Omental fat pad (tissue), 4 donors: ENCODE data around the gene RUNX3. TPM values are rescaled to one million over a fixed set of nuclear protein-coding genes. Genes with fewer than 3 reads are reported as not detected.

Experiments used
- ATAC-seq: fragments of 150-250 bp; one replicate; pipeline ENCODE4 v1.9.1; 2016; ENCODE audit warnings: mild to moderate bottlenecking, moderate library complexity; ENCODE audit not compliant: low FRiP score
- DNase-seq: peaks from one replicate; pipeline ENCODE4 v3.0.0-alpha.2; 2019; ENCODE audit warnings: low spot score
- CTCF ChIP-seq, 3 donors: fragments of 450-650 bp; IDR thresholded peaks; one replicate each; pipeline ENCODE4 v1.5.1; 2016 to 2017; ENCODE audit warnings: antibody characterized with exemption in 3 of 3, mild to moderate bottlenecking in 3 of 3, moderate library complexity in 2 of 3
- total RNA-seq, 4 donors: library from RNA; depleted of rRNA; stranded (reverse); fragments of >200 nt; gene quantifications; one replicate each; pipeline ENCODE4 v1.1.0, GENCODE V29; 2016

RUNX3 gene
- total RNA-seq, 4 donors from 2014 or later, result 1.6 to 6.7 (median 3.8) TPM

DNA sequence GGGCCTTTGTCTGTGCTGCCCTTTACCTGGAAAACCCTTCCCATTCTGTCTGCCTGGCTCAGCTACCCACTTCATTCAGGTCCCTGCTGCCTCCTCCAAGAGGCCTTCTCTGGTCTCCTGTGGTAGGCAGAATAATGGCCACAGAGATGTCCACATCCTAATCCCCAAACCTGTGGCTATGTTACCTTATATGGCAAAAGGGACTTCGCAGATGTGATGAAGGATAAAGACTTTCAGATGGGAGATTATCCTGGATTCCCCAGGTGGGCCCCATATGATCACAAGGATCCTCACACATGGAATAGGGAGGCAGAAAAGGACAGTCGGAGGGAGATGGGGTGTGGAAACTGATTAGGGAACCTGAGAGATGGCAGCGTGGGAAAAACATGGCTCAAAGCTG, 14.2 kb upstream of the RUNX3 start:
- ATAC-seq (no peak), DNase-seq (no peak)
- no peak for TF ChIP-seq CTCF (IDR thresholded peaks at IDR 0.05)

DNA sequence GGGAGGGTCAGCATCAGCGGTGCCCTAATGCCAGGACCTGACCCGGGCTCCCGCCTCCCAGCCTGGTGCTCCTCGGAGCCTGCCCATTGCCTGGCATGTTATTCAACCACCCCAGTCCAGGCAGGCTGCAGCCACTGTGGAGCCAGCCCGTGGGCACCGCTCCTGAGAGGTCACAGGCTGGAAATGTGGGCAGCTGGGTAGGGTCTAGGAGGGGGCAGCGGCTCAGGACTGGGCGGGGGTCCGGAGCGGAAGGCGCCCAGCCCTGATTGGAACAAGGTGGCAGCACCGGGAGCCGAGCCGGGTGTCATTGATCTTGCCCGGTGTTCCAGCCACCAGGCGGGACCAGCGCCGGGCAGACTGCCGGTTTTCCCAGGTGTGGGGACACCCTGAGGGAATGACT, 12.7 kb upstream of the RUNX3 start:
- ATAC-seq (no peak), DNase-seq (no peak)
- no peak for TF ChIP-seq CTCF (IDR thresholded peaks at IDR 0.05)

- DNase-seq (no peak), ATAC-seq (no peak)
- TF ChIP-seq CTCF (IDR thresholded peaks at IDR 0.05), result no peak
Observed at GRCh38 chr1:24941564-24941963, 11.5 kb upstream of the RUNX3 start.

DNA sequence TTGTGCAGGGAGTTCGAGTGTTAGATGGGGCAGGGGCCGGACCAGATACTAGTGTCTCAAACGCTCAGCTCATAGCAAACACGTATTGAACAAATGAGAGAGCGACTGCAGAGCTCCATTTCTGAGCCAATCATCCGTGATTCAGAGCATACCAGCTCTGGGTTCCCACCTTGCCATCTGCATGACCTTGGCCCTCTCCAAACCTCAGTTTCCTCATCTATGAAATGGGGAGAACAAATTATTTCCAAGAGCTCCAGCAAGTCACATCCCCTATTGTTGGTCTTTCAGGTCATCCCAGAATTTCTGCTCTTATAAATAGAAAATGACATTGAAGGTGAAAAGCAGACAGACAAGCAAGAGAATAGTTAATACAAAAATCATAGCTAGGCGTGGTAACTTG, 10.2 kb upstream of the RUNX3 start:
- ATAC-seq (no peak), DNase-seq (no peak)
- no peak for TF ChIP-seq CTCF (IDR thresholded peaks at IDR 0.05)

GRCh38 chr1:24939675-24940193, 9.7 kb upstream of the RUNX3 start:
- ATAC-seq (no peak), DNase-seq (no peak)
- no peak for TF ChIP-seq CTCF (IDR thresholded peaks at IDR 0.05)

GRCh38 chr1:24939040-24939674, 9.1 kb upstream of the RUNX3 start:
- no peak for TF ChIP-seq CTCF (IDR thresholded peaks at IDR 0.05)
- ATAC-seq (no peak), DNase-seq (no peak)

DNA sequence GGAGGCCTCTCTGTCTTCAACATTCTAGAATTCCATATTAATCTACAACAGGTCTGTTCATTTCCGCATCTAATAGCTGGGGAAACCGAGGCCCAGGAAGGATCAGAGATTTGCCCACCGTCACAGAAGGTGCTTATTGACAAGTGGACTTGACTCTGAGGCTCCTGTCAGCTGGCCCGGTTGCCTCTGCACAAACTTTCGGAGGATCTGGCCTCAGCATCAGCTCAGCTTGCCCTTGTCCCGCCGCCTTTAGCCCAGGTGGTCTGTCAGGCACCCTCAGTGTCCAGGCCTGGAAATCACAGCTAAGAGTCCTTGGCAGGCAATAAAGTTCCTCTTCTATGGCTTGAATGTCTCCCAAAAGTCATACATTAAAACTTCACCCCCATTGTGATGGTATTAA, 8.2 kb upstream of the RUNX3 start:
- no peak for DNase-seq
- TF ChIP-seq CTCF (IDR thresholded peaks at IDR 0.05), result no peak
- ATAC-seq, result no peak
